SK-N-SH treated with all-trans-retinoic acid at 6 μM for 48 hours (cell line): Measurements from ENCODE around the gene SCIMP.

Source experiments
- ZFP3 ChIP-seq: fragments of 250-450 bp; sonication (Bioruptor Pico); IDR thresholded peaks from 2 replicates; pipeline ENCODE4 v1.5.0; 2020; ENCODE audit warnings: mild to moderate bottlenecking, moderate library complexity
- ZFP30 ChIP-seq: fragments of 450-650 bp; formaldehyde crosslinking; IDR thresholded peaks from 2 replicates; pipeline ENCODE4 v1.5.0; 2022; ENCODE audit warnings: mild to moderate bottlenecking, moderate library complexity
- TF ChIP-seq, protein P1 (sequence below): fragments of 250-450 bp; sonication (Bioruptor Pico); IDR thresholded peaks from 2 replicates; pipeline ENCODE4 v1.5.1; 2021; ENCODE audit warnings: mild to moderate bottlenecking, moderate library complexity

DNA sequence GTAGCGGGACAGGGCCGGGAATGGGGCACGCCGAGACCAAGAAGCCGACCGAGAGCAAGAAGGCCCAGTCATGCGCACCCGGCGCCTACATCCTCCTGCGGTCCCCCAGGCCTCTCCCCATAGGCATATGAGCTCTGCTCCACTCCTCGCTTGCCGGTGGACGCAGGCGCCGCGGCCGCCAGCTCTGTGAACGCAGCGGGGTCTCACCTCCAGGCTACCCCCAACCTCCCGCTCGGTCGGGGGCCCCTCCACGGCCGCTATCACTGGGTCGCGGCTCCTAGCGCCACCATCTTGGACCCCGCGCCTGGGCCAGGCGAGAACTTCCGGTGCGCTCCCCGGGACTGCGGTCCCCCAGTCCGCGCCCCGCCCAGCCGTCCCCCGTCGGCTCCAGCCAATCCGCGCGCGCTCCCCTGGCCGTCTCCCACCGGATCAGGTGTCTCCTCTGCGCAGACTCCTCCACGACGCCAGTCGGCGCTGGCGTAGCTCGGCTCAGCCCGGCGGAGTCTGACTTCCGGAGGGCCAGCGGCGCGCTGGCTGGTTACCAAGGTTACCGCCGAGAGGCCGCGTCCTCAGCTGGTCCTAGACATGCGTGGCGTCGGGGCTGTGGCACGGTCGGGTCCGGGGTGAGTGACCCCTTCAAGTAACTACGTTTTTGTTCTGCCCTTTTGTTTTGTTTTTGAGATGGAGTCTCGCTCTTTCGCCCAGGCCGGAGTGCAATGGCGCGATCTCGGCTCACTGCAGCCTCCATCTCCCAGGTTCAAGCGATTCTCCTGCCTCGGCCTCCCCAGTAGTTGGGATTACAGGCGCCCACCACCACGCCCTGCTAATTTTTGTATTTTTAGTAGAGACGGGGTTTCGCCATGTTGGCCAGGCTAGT, 42.9 kb downstream of the SCIMP start, which contains the start of gene ZNF594:
- TF ChIP-seq ZFP3 (CRISPR knock-in tag) (no peak), ZFP30 (no peak)
- TF ChIP-seq, protein P1, sequence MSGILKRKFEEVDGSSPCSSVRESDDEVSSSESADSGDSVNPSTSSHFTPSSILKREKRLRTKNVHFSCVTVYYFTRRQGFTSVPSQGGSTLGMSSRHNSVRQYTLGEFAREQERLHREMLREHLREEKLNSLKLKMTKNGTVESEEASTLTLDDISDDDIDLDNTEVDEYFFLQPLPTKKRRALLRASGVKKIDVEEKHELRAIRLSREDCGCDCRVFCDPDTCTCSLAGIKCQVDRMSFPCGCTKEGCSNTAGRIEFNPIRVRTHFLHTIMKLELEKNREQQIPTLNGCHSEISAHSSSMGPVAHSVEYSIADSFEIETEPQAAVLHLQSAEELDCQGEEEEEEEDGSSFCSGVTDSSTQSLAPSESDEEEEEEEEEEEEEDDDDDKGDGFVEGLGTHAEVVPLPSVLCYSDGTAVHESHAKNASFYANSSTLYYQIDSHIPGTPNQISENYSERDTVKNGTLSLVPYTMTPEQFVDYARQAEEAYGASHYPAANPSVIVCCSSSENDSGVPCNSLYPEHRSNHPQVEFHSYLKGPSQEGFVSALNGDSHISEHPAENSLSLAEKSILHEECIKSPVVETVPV: no peak
